Thymus (tissue), 11 donors: Measurements from ENCODE around the gene FAM117A. TPM values are rescaled to one million over a fixed set of nuclear protein-coding genes. Genes with fewer than 3 reads are reported as not detected.
"Not testable (repeated sequence)": the region's sequence is repeated elsewhere in the genome, so short reads cannot be mapped to it uniquely, and the experiment has no call there.

Source experiments
- DNase-seq, 9 donors: peaks; one replicate each; pipeline ENCODE4 v3.0.0-alpha.2; 2013; ENCODE audit warnings: low spot score in 9 of 9, low read depth in 6 of 9, missing footprints in 1 of 9
- H3K27ac ChIP-seq, 2 donors: one replicate each; pipeline ENCODE4 v1.5.1; 2013; ENCODE audit warnings: control low read depth in 1 of 2, low read depth in 1 of 2, low read length in 1 of 2, mild to moderate bottlenecking in 1 of 2, moderate library complexity in 1 of 2
- H3K27me3 ChIP-seq, 2 donors: one replicate each; pipeline ENCODE4 v1.5.1; 2013; ENCODE audit warnings: low read length in 1 of 2; ENCODE audit not compliant: control insufficient read depth in 2 of 2, insufficient read depth in 1 of 2
- H3K36me3 ChIP-seq, 2 donors: one replicate each; pipeline ENCODE4 v1.5.1; 2013; ENCODE audit warnings: low read length in 1 of 2, mild to moderate bottlenecking in 1 of 2, moderate library complexity in 1 of 2; ENCODE audit not compliant: control insufficient read depth in 2 of 2, insufficient read depth in 2 of 2
- H3K4me1 ChIP-seq, 2 donors: one replicate each; pipeline ENCODE4 v1.5.1; 2013; ENCODE audit warnings: low read length in 2 of 2; ENCODE audit not compliant: control insufficient read depth in 2 of 2, insufficient read depth in 2 of 2
- H3K4me3 ChIP-seq, 2 donors: one replicate each; pipeline ENCODE4 v1.5.1; 2013; ENCODE audit warnings: low read length in 2 of 2, control low read depth in 1 of 2, mild to moderate bottlenecking in 1 of 2
- H3K9me3 ChIP-seq, 2 donors: one replicate each; pipeline ENCODE4 v1.5.1; 2013; ENCODE audit warnings: low read length in 1 of 2, mild to moderate bottlenecking in 1 of 2; ENCODE audit not compliant: control insufficient read depth in 2 of 2, insufficient read depth in 1 of 2
- WGBS: extraction: QIAGEN DNeasy Blood & Tissue Kit; methylation state at CpG from one replicate; pipeline ENCODE4 v1.1.7; 2013; 5-methylcytosine and 5-hydroxymethylcytosine counted together
- polyA plus RNA-seq: library from polyadenylated mRNA; stranded (reverse); fragments of 200-250 nt; gene quantifications from one replicate; pipeline ENCODE4 v1.2.3, GENCODE V29; 2013
- total RNA-seq: library from RNA; stranded (reverse); fragments of 120-200 nt; gene quantifications from one replicate; pipeline ENCODE4 v1.2.4, GENCODE V29; 2013
- donor health status: healthy.

FAM117A gene
- total and polyA plus RNA-seq, 2 donors = 10.3 to 13.6 TPM

DNA sequence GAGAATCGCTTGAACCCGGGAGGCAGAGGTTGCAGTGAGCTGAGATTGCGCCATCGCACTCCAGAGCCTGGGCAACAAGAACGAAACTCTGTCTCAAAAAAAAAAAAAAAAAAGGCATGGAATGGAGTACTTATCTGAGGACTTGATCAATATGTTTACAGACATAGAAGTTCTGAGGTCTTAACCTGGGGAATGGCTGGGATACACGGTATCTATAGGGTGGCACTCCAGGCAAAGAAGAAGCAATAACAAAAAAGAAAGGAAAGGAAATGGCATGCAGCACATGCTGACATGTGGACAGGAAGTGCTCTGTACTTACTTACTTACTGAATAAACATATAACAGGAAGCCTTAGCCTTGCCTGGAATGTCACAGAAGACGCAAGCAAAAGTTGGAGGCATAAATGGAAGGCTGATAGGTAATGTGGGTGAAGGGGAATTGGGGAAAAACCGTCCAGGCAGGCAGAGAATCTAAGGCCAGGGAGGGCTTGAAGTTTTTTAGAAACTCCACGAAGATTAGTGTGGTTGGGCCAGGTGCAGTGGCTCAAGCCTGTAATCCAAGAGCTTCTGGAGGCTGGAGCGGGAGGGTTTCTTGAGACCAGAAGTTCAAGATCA, 75.9 kb downstream of the FAM117A start:
- DNase-seq = peak in 3 of 9 donors; percentile 40 to 75 (median 43)
- 70% methylated on average over 10 of the region's 10 CpGs for WGBS
- peaks cover 0 to 2% of the 10 kb centered on the region in 2 donors for H3K27me3 ChIP-seq
- no peaks in the 10 kb centered on the region for H3K36me3 ChIP-seq
- H3K4me1 ChIP-seq = peaks cover 10 to 19% of the 10 kb centered on the region in 2 donors
- H3K4me3 ChIP-seq = peak overlapping the region in 1 of 2 donors; percentile 36
- H3K27ac ChIP-seq = peak overlapping the region; percentile 71 to 95
- H3K9me3 ChIP-seq = no peaks in the 10 kb centered on the region

DNA sequence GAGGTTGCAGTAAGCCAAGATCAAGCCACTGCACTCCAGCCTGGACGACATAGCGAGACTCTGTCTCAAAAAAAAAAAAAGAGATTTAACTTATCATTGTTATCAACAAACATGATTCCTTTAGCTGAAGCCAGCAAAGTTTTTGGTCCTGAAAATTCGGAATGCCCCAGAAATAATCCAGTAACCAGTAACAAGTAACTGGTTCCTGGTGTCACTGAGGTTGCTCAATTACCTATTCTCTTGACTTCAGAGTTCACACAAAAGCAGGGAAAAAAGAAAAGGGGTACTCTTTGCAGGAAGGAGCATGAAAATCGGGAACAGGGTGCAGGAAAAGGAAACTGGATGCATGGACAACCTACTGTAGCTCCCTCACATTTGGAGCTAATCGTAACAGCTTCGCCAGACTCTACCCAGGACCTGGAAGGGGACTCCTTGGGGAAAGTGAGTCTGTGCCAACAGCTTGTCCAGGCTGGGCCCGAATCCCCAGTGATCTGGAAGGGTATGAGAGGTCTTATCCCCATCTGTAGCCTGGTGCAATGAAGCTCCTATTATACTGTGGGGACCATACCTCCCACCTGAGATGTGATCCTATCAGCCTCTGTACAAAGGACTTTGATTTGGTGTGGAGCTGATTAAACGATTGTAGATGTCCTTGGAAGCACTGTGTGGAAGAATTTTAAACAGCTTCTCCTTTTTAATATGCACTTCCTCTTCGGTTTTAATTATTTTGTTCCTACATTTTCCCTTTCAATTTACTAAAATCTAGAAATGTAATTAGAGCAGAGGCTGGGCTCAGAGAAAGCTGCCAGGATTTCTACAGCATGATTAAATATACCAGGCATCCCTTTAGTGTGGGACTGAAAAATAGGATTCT, 82.6 kb downstream of the FAM117A start:
- Histone ChIP-seq H3K9me3 (peaks cover 0 to 4% of the 10 kb centered on the region in 2 donors), H3K27ac (no peak overlapping the region), H3K4me3 (no peak overlapping the region), H3K36me3 (no peaks in the 10 kb centered on the region), H3K4me1 (peaks cover 2 to 10% of the 10 kb centered on the region in 2 donors), H3K27me3 (no peaks in the 10 kb centered on the region)
- no peak for DNase-seq
- WGBS = 76% methylated on average over 9 of the region's 9 CpGs

DNA sequence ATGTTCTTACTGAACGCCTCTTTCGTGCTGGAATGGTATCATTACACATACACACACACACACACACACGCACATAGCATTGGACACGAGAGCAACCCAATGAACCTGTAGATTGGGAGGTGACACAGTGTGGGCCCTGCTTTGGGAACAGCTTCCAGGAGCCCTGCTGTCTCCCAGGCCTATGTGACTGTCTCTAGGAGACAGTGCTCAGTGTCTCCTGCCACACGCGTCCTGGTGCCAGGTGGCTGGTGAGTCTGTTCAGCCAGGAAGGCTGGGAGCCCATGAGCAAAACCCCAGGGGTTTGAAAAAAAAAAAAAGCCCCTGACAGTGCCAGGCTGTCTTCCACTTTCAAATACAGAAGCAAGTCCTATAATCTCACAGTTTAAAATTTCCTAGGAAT, 83.6 kb downstream of the FAM117A start:
- peaks cover 0 to 4% of the 10 kb centered on the region in 2 donors for H3K9me3 ChIP-seq
- DNase-seq = no peak
- no peaks in the 10 kb centered on the region for H3K27me3 ChIP-seq
- H3K27ac ChIP-seq = no peak overlapping the region
- 68% methylated on average over 6 of the region's 6 CpGs for WGBS
- H3K4me3 ChIP-seq = no peak overlapping the region
- peaks cover 2 to 3% of the 10 kb centered on the region in 2 donors for H3K36me3 ChIP-seq
- H3K4me1 ChIP-seq = peaks cover 5 to 19% of the 10 kb centered on the region in 2 donors

DNA sequence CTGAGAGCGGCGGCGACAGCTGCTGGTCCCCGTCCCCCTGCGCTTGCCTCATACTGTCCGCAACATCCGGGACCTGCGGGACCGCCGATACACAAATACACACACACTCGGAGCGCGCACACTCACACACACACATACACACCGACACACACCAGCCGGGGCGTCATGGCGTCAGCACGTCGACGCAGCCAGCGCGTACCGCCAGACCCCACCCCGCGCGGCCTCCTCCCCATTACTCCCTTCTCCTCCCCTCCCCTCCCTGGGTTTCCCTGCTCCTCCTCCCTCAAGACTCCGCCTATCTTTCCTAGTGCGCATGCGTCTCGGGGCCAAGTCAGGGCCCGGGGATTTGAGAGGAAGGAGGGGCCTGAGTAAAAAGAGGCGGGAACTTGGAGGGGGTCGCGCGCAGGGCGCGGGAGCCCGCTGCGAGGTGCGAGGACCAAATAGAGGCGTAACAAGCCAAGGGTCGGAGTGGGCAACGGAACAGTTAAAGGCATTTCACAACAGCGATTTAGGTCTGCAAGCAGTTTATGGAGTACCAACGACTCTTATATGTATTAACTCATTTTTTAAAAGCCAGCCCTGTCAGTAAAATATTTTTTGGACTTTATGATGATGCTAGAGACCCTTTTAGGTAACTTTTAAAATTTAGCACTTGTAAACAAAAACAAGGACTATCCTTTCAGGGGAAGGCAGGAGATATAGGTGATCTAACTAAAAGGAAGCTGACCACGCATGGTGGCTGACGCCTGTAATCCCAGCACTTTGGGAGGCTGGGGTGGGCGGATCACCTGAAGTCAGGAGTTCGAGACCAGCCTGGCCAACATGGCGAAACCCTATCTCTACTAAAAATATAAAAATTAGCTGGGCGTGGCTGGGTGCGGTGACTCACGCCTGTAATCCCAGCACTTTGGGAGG, 85.7 kb downstream of the FAM117A start, which contains the start of gene SPOP:
SPOP (minus strand) TSS at position 165 of the 915 bp plus-strand sequence. CDS start 55,287 bp downstream, outside the sequence.
- WGBS = 17% methylated on average over 53 of the region's 53 CpGs
- no peaks in the 10 kb centered on the region for H3K27me3 ChIP-seq
- H3K9me3 ChIP-seq = peaks cover 0 to 4% of the 10 kb centered on the region in 2 donors
- H3K4me1 ChIP-seq = peaks cover 5 to 19% of the 10 kb centered on the region in 2 donors
- peak within 1 kb of the TSS; percentile 97 to 99 for H3K27ac ChIP-seq
- peaks cover 2 to 15% of the 10 kb centered on the region in 2 donors for H3K36me3 ChIP-seq
- peak within 1 kb of the TSS; percentile 62 to 93 for H3K4me3 ChIP-seq
- peak; percentile 95 to 99 (median 99) for DNase-seq

DNA sequence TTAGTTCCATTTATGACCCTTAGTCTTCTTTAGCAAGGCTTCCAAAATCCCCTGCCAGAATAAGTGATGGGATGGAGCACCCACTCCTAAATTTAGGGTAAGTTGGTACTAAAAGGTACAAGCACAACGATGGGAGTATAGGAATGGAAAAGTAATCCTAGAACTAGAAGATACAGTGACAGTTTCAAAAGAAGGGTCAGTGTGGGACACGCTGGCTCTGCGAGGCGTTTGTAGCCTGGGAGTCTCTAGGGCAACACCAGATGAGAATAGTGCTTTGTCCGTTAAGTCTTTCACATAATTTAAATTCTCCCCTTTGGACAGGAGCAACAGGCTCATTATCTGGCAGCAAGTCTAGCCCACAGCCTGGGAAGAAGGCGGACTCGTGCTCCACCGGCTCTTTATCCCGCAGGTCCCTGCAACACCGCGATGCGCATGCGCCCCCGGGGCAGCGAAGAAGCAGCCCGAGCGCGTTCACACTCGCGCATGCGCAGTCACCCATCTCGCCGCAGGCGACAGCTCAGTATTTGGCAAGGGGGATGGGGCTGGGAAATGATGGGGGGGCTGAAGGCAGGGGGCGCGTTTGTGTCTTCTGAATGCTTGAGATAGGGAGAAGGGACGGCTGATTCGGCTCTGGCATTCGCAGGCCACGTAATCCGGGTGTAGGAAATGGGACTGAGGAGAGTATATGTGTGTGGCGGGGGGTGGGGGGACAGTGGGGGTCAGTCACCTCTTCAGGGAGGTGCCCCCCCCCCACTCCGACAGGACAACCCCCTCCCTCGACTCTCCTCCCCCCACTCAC, 86.6 kb downstream of the FAM117A start:
- peaks cover 2 to 20% of the 10 kb centered on the region in 2 donors for H3K36me3 ChIP-seq
- H3K27ac ChIP-seq = peak overlapping the region; percentile 97 to 99
- H3K27me3 ChIP-seq = no peaks in the 10 kb centered on the region
- under 1% methylated on average over 34 of the region's 34 CpGs for WGBS
- DNase-seq = peak; percentile 89 to 99 (median 95)
- peak overlapping the region; percentile 62 to 93 for H3K4me3 ChIP-seq
- H3K9me3 ChIP-seq = peaks cover 0 to 4% of the 10 kb centered on the region in 2 donors
- H3K4me1 ChIP-seq = peaks cover 5 to 19% of the 10 kb centered on the region in 2 donors

DNA sequence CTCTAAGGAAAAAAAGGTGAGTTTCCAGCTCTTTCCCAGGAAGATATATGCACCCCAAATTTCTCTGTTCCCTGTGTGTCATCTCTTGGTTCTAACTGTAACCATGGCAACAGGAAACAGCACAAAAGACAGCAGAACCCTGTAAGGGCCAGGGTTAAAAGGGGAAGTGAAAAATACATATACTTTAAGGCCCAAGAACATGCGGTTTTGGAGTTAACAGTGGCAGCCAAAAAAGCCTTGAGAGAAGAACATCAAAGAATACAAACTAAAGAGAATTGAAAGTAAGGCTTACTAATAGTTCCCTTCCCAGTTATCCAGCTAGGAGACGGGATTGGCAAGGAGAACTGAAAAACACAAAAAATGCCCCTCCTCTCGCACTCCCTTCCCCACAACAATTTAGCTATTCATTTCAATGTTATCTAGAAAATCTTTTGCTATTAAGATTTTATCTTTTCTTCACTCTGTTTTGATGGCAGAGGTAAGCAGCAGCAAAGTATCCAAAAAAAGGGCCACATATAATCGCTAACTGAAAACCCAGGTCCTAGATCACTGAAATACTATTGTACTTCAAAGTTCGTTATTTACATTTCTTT, 87.6 kb downstream of the FAM117A start:
- no peaks in the 10 kb centered on the region for H3K27me3 ChIP-seq
- H3K4me1 ChIP-seq = peaks cover 5 to 19% of the 10 kb centered on the region in 2 donors
- peak in 6 of 9 donors; percentile 52 to 84 (median 61) for DNase-seq
- H3K9me3 ChIP-seq = peaks cover 0 to 4% of the 10 kb centered on the region in 2 donors
- H3K36me3 ChIP-seq = peaks cover 2 to 20% of the 10 kb centered on the region in 2 donors
- H3K27ac ChIP-seq = peak overlapping the region; percentile 43 to 99
- 12% methylated on average over 5 of the region's 5 CpGs for WGBS
- peak overlapping the region; percentile 62 to 93 for H3K4me3 ChIP-seq

DNA sequence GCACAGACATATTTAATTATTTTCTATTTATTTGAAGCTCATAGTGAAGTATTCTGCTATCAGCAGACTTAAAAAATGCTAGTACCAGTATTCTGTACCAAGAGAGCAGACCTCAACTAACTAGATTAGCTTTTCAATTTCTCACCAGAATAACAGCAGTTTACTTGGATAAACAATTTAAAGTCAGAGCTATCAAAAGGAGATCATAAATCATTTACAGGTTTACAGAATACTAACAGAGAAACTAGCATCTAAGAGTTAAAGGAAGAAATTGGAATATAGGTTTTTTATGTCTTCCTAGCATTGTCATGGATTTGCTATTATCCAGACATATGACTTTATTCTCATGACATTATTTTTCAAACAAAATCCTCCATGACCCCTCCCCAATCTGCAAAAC, 89.4 kb downstream of the FAM117A start:
- H3K27me3 ChIP-seq = no peaks in the 10 kb centered on the region
- no peak overlapping the region for H3K27ac ChIP-seq
- peaks cover 0 to 4% of the 10 kb centered on the region in 2 donors for H3K9me3 ChIP-seq
- H3K36me3 ChIP-seq = peaks cover 2 to 20% of the 10 kb centered on the region in 2 donors
- DNase-seq = no peak
- H3K4me3 ChIP-seq = no peak overlapping the region
- H3K4me1 ChIP-seq = peaks cover 5 to 19% of the 10 kb centered on the region in 2 donors

DNA sequence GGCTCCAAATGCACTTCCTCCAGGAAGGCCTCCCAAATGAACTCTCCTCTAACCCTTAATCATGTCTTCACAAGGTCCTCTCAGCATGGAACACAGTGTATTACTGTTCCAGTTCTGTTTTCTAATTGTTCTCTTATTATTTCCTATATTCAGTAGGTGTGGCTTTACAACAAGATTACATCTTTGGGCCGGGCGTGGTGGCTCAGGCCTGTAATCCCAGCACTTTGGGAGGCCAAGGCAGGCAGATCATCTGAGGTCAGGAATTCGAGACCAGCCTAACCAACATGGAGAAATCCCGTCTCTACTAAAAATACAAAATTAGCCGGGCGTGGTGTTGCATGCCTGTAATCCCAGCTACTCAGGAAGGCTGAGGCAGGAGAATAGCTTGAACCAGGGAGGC, 90.3 kb downstream of the FAM117A start:
- peaks cover 2 to 20% of the 10 kb centered on the region in 2 donors for H3K36me3 ChIP-seq
- DNase-seq, H3K27ac ChIP-seq, H3K9me3 ChIP-seq, H3K27me3 ChIP-seq, H3K4me3 ChIP-seq: not testable (repeated sequence)
- 98% methylated on average over 6 of the region's 6 CpGs for WGBS
- peaks cover 5 to 19% of the 10 kb centered on the region in 2 donors for H3K4me1 ChIP-seq
